Sigmoid colon (tissue), 4 donors: Measurements from ENCODE around the gene SETD3.

Experiments used
- CTCF ChIP-seq, 4 experiments: fragments of 450-650 bp in 3 of 4; fragments of 200-600 bp in 1 of 4; IDR thresholded peaks; one replicate each; pipeline ENCODE4 v1.5.1; 2016 to 2019; ENCODE audit warnings: antibody characterized with exemption in 4 of 4, mild to moderate bottlenecking in 3 of 4, moderate library complexity in 2 of 4
- EP300 ChIP-seq, 4 donors: sonication (generic); formaldehyde crosslinking; IDR thresholded peaks; one replicate each; pipeline ENCODE4 v1.6.1; 2017; ENCODE audit warnings: antibody characterized with exemption in 4 of 4
- POLR2A ChIP-seq, 2 donors: fragments of 450-650 bp; IDR thresholded peaks; one replicate each; pipeline ENCODE4 v1.6.1; 2016; ENCODE audit warnings: antibody characterized with exemption in 2 of 2, mild to moderate bottlenecking in 2 of 2, moderate library complexity in 2 of 2
- POLR2AphosphoS5 ChIP-seq, 4 donors: sonication (generic); formaldehyde crosslinking; IDR thresholded peaks; one replicate each; pipeline ENCODE4 v1.6.1; 2017; ENCODE audit warnings: antibody characterized with exemption in 4 of 4

- TF ChIP-seq EP300 (IDR thresholded peaks at IDR 0.05) (no peak), CTCF (IDR thresholded peaks at IDR 0.05) (no peak), POLR2AphosphoS5 (IDR thresholded peaks at IDR 0.05) (no peak), POLR2A (IDR thresholded peaks at IDR 0.05) (no peak)
Observed at GRCh38 chr14:99382781-99383471, 97.7 kb downstream of the SETD3 start.
